Left renal cortex interstitium (tissue), 4 donors: ENCODE data around the gene DGCR2. TPM values are rescaled to one million over a fixed set of nuclear protein-coding genes. Genes with fewer than 3 reads are reported as not detected.

Experiments
- DNase-seq, 4 donors: peaks; one replicate each; pipeline ENCODE4 v3.0.0-alpha.2; 2013; ENCODE audit warnings: low read depth in 4 of 4, low spot score in 2 of 4, missing footprints in 1 of 4
- polyA plus RNA-seq, 4 donors: library from polyadenylated mRNA; unstranded; fragments of 120-200 nt; gene quantifications; one replicate each; pipeline ENCODE4 v1.2.1, GENCODE V29; 2013; ENCODE audit not compliant: insufficient read length in 4 of 4

DGCR2 gene
- polyA plus RNA-seq, 4 donors = 70.7 to 96.4 (median 79.8) TPM

- no peak for DNase-seq
Observed at GRCh38 chr22:19046719-19047609, 75.2 kb downstream of the DGCR2 start.

- DNase-seq = no peak
Observed at GRCh38 chr22:19046287-19046686, 75.9 kb downstream of the DGCR2 start.

DNA sequence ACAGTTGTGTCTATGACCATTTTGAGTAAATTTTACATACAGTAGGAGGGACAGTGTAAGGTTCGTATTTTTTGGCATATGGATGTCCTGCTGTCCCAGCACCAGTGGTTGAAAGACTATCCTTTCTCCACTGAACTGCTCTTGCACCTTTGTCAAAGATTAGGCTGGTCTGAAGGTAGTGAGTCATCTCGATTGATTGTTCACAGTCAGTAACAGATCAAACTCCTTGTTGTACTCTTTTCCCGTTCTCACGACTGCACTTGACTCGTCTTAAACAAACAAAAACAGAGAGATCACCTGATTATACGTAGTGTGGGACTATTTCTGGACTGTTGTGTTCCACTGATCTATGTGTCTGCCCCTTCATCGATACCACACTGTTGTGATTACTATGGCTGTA lies 77.1 kb downstream of the DGCR2 start:
- DNase-seq = no peak

GRCh38 chr22:19044381-19044780 lies 77.8 kb downstream of the DGCR2 start:
- DNase-seq = no peak

GRCh38 chr22:19043121-19044085 lies 78.8 kb downstream of the DGCR2 start:
- no peak for DNase-seq

DNA sequence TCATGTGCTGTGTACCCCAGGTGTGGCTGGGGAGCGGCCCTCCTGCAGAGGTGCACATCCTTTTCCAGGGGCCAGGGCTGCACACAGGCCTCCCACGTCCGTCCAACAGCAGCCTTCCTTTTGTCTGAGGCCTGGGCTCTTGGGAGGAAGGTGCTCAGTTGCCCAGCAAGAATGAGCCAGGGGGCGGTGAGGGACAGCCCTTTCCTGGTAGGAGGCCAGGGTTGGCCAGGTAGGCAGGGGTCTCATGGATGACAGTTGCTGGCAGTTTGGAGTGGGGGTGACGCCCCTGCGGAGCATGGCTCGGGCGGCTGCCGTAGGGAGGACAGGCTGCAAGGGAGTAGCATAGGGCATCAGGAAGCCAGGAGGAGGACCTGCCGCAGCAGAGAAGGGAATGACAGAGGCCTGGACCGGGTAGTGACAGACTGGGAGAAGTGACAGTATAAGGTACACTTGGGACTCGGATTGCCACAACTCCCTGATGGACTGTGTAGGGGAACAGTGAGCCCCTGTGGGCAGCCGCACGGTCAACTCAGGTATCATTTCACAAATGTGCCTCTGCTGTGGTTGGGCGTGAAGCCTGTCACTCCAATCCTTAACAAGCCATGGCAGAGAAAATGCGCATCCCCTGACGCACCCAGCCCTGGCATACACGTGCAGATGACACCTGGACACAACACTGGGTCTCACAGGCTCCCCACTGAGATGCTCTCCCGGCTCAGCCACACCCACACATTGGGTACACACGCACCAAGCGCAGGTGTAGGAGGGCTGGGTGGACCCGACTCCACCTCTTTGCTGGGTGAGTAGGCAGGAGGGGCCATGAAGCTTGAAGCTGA lies 79.7 kb downstream of the DGCR2 start:
- no peak for DNase-seq

- DNase-seq = no peak
Observed at GRCh38 chr22:19041704-19042074, 80.5 kb downstream of the DGCR2 start.

DNA sequence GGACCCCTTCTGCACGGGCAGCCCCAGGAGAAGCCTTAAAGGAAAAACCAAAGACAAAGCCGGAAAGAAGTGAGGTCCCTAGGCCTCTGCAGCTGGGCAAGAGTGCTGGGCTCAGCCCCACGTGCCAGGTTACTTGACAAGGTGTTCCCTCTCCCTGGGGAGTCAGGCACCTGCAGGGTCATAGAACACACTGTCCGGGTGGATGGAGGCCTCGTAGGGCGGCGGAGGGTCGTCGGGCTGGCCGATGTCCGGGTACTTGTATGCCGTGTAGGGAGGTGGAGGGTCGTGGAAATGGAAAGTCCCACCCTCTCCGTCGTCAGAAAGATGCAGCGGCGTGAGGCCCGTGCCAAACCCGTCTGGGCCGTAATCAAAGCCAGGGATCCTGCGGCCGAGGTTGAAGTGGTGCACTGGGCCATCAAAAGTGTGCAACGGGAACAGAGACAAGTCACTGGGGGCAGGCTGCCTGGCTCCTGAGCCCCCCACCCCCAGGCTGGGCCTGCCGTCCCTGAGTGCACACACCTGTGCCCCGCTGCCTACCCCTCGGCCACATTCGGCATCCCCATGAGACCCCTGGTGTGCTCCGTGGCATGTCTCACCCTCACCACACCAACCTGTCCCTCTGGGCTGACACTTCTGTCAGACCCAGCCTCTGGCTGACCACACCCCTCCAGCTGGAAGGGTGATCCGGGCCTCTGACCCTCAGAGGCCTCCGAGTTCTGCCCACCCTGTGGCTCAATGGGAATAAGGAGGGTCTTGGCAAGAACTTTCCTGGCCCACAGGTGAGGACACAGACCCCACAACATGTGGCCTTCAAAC lies 81.1 kb downstream of the DGCR2 start:
- DNase-seq = no peak

DNA sequence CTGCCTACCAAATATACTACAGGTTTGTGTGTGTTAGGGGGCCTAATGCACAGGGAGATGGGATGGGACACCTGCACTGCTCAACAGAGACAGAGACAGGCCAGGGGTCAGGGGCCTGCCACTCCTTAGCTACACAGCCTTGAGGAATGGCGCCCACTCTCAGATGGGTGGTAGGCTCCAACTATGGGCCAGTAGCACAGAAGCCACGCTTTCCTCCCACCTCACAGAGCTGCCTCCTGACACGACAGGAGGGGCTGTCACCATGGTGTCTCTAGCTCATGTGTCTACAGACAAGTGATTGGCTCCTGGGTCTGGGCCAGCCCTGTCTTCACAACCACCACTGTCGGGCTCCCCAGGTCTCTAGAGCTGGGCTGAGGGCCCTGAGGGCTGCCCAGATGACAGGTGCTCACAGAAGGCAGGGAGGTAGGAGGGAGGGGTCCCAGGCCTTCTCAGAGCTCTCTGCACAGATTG lies 81.8 kb downstream of the DGCR2 start:
- no peak for DNase-seq

- DNase-seq = no peak
Observed at GRCh38 chr22:19039796-19040280, 82.4 kb downstream of the DGCR2 start.

GRCh38 chr22:19039448-19039780 lies 82.8 kb downstream of the DGCR2 start:
- no peak for DNase-seq

GRCh38 chr22:19038728-19039447 lies 83.3 kb downstream of the DGCR2 start:
- no peak for DNase-seq

- no peak for DNase-seq
Observed at GRCh38 chr22:19038164-19038546, 84.1 kb downstream of the DGCR2 start.

DNA sequence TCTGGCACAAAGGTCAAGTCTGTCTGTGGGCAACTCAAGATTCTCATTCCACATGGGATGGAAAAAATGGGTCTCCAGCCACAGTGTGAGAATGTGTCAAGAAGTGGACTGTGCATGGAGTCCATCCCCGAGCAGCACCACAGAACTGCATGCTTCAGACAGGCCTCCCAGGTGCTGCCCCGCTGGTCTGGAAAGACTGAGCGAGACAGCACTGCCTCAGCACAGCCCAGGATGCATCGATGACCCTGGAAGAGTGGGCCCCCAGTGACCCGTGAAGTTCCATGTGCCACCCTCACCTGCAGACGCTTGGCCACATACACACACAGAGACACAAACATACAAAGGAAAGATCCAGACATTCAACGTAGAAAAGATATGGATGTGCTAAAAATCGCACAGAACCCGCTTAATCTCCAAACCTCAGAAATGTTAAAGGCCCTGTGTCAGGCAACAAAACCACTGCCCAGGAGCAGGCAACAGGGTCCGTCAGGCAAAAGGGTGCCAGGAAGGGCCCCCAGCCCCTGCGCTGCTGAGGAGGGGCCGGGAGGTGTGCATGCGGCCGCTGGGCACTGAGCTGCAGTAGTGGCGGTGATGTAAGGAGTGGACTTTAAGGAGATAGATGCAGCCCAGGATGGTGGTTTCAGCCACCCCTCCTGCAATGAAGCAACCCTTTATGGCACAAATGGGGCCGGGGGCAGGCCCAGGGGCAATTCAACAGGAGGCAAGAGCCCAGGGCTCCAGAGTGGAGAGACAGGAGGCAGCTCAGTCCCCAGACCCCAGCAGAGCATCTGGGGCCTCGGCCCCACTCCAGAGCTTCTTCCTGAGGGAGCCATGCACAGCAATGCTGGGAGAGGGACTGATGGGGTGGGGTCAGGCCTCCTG lies 84.7 kb downstream of the DGCR2 start:
- no peak for DNase-seq

GRCh38 chr22:19036523-19037273 lies 85.5 kb downstream of the DGCR2 start:
- DNase-seq = no peak

- no peak for DNase-seq
Observed at GRCh38 chr22:19036229-19036522, 86.0 kb downstream of the DGCR2 start.

DNA sequence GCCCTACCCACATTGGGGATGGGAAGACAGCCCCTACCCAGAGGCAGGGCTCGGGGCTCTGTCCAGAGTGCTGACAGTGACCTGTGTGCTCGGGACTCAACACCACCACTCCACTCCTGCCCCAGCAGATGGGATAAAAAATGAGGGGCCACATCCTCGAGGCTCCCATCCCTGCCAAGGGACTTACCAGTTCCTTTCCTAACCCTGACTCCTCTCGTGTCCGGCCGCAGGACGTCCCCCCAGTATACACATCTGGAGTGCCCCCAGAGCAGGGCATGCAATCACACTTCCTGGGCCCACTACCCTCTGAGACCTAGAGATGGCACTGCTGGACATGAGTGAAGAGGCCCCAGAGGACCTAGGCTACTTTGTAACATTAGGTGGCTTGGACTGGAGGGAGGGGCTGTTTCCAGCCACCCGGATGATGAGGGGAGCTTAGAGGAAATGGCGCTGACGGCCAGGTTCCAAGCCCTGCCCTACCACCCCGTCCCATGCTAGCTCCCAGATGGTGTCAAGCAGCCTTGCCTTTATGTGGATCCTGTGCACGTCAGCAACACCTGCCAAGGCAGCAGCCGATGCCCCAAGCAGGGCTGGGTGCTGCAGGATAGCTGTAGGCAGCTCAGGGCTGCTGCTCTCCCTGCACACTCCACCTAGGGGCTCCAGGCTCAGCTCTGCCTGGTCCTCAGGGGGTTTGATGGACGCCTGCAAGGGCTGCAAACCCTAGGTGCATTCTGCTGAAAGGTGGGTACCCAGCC lies 86.6 kb downstream of the DGCR2 start:
- no peak for DNase-seq
